ENCODE measurements around the gene SMARCA2.

DNA sequence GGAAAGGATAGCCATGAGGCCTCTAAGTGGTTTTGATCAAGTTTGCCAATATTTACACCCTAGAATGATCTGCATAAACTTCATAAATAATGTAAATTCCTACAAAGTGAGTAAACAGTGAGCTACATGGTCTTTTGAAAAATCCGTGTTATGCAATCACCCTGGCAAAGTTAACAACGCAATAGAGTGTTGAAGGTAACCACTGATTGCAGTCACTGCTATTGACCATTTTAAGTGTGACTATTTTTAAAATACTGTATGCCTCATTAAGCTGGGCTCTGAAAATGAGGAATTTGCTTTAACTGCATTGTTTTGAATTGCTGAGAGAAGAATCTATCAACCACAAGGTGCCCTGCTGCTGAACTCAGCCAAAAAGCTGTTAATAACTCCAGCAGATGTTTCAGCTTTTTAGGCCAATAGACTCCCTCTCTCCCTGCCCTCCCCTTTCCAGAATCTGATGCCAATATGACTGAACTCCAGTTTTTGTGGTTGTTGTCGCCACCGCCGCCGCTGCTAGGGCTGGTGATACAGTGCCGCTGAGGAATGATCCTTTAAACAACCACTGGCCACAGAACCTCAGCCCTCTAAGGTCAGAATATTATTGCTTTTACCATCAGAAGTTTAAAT lies 35.3 kb upstream of the SMARCA2 start:
- TF ChIP-seq, protein P1, sequence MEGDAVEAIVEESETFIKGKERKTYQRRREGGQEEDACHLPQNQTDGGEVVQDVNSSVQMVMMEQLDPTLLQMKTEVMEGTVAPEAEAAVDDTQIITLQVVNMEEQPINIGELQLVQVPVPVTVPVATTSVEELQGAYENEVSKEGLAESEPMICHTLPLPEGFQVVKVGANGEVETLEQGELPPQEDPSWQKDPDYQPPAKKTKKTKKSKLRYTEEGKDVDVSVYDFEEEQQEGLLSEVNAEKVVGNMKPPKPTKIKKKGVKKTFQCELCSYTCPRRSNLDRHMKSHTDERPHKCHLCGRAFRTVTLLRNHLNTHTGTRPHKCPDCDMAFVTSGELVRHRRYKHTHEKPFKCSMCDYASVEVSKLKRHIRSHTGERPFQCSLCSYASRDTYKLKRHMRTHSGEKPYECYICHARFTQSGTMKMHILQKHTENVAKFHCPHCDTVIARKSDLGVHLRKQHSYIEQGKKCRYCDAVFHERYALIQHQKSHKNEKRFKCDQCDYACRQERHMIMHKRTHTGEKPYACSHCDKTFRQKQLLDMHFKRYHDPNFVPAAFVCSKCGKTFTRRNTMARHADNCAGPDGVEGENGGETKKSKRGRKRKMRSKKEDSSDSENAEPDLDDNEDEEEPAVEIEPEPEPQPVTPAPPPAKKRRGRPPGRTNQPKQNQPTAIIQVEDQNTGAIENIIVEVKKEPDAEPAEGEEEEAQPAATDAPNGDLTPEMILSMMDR (IDR thresholded peaks at IDR 0.05) = no peak
- no peak for TF ChIP-seq POLR2A (IDR thresholded peaks at IDR 0.05)

Data from adrenal gland (tissue), 5 donors.